Astrocyte of the spinal cord (primary cell): Measurements from ENCODE around the gene ITPR2.

Source experiments
- DNase-seq: peaks from one replicate; pipeline ENCODE4 v3.0.0; 2011; ENCODE audit warnings: low read depth, low spot score
- H3K4me3 ChIP-seq: 2 replicates; pipeline ENCODE4 v1.5.1; 2011; ENCODE audit warnings: low read depth, mild to moderate bottlenecking, low read length, moderate library complexity
- CTCF ChIP-seq: IDR thresholded peaks from 2 replicates; pipeline ENCODE4 v1.5.1; 2012; ENCODE audit warnings: low read depth, mild to moderate bottlenecking, low read length, inconsistent platforms
- in situ Hi-C: cut with HindIII; loops from 2 replicates; pipeline ENCODE4 v1.10.0; 2017; ENCODE audit warnings: low sequenced_read_pairs

ITPR2 gene

GRCh38 chr12:26573225-26573909, 259.6 kb downstream of the ITPR2 start:
- no peak overlapping the region for H3K4me3 ChIP-seq
- TF ChIP-seq CTCF = no peak
- in situ Hi-C loops = no loop called here
- DNase-seq = no peak

GRCh38 chr12:26572137-26572536, 260.9 kb downstream of the ITPR2 start:
- in situ Hi-C loops = no loop called here
- no peak overlapping the region for H3K4me3 ChIP-seq
- no peak for DNase-seq
- TF ChIP-seq CTCF = no peak

- no peak for TF ChIP-seq CTCF
- H3K4me3 ChIP-seq = no peak overlapping the region
- DNase-seq = no peak
- in situ Hi-C loops = no loop called here
Measured at GRCh38 chr12:26571560-26571959, 261.4 kb downstream of the ITPR2 start.

GRCh38 chr12:26567126-26567525, 265.9 kb downstream of the ITPR2 start:
- in situ Hi-C loops = no loop called here
- H3K4me3 ChIP-seq = no peak overlapping the region
- TF ChIP-seq CTCF = no peak
- no peak for DNase-seq

- H3K4me3 ChIP-seq = no peak overlapping the region
- no peak for TF ChIP-seq CTCF
- no peak for DNase-seq
- in situ Hi-C loops = no loop called here
Measured at GRCh38 chr12:26566675-26567074, 266.3 kb downstream of the ITPR2 start.

GRCh38 chr12:26566186-26566585, 266.8 kb downstream of the ITPR2 start:
- in situ Hi-C loops = no loop called here
- no peak for DNase-seq
- no peak overlapping the region for H3K4me3 ChIP-seq
- TF ChIP-seq CTCF = no peak
